GM23338 (cell line): ENCODE data around the gene SPIRE1. TPM values are rescaled to one million over a fixed set of nuclear protein-coding genes. Genes with fewer than 3 reads are reported as not detected.

Source experiments
- ATAC-seq: fragments of 200-7000 bp; cut with Tn5 transposase; 3 replicates; pipeline ENCODE4 v1.9.1; 2020
- DNase-seq: peaks from one replicate; pipeline ENCODE4 v3.0.0-alpha.2; 2015; ENCODE audit warnings: low spot score
- H2AFZ ChIP-seq: fragments of 200-600 bp; sonication (generic); 2 replicates; pipeline ENCODE4 v1.8.0; 2016; ENCODE audit warnings: antibody characterized with exemption, mild to moderate bottlenecking, moderate library complexity
- H3F3A ChIP-seq: fragments of 200-600 bp; sonication (generic); replicated peaks from 2 replicates; pipeline ENCODE4 v1.8.0; 2017; ENCODE audit warnings: antibody characterized with exemption, mixed run types, low read depth
- H3K27ac ChIP-seq: fragments of 200-600 bp; sonication (generic); 2 replicates; pipeline ENCODE4 v1.6.1; 2016; ENCODE audit warnings: low read depth
- H3K27me3 ChIP-seq: fragments of 200-600 bp; sonication (generic); 2 replicates; pipeline ENCODE4 v1.8.0; 2016; ENCODE audit warnings: mild to moderate bottlenecking, mixed run types, moderate library complexity; ENCODE audit not compliant: insufficient read depth
- H3K36me3 ChIP-seq: fragments of 200-600 bp; sonication (generic); 2 replicates; pipeline ENCODE4 v1.8.0; 2016; ENCODE audit warnings: mild to moderate bottlenecking; ENCODE audit not compliant: insufficient read depth
- H3K4me1 ChIP-seq: fragments of 200-600 bp; sonication (generic); 2 replicates; pipeline ENCODE4 v1.8.0; 2016; ENCODE audit warnings: mild to moderate bottlenecking, moderate library complexity; ENCODE audit not compliant: insufficient read depth
- H3K4me2 ChIP-seq: fragments of 200-600 bp; sonication (generic); 2 replicates; pipeline ENCODE4 v1.7.1; 2017; ENCODE audit warnings: mixed run types
- H3K4me3 ChIP-seq: fragments of 200-600 bp; sonication (generic); 2 replicates; pipeline ENCODE4 v1.6.1; 2016; ENCODE audit warnings: mixed run types
- H3K79me2 ChIP-seq: fragments of 200-600 bp; sonication (generic); replicated peaks from 2 replicates; pipeline ENCODE4 v1.8.0; 2017; ENCODE audit warnings: mild to moderate bottlenecking; ENCODE audit not compliant: insufficient read depth
- H3K9me2 ChIP-seq: fragments of 200-600 bp; sonication (generic); 2 replicates; pipeline ENCODE4 v1.8.0; 2017; ENCODE audit not compliant: insufficient read depth
- H4K20me1 ChIP-seq: fragments of 200-600 bp; sonication (generic); replicated peaks from 2 replicates; pipeline ENCODE4 v1.8.0; 2017; ENCODE audit warnings: mild to moderate bottlenecking; ENCODE audit not compliant: insufficient read depth
- H3K27ac Mint-ChIP-seq: 2 replicates; pipeline ENCODE4 v1.8.0; 2020; ENCODE audit warnings: inconsistent platforms, mild to moderate bottlenecking, moderate library complexity, mixed read lengths
- H3K27me3 Mint-ChIP-seq: 3 replicates; pipeline ENCODE4 v1.8.0; 2022; ENCODE audit warnings: low read depth, mild to moderate bottlenecking, moderate library complexity, mixed read lengths, inconsistent platforms; ENCODE audit not compliant: insufficient read depth, poor library complexity
- H3K36me3 Mint-ChIP-seq: 3 replicates; pipeline ENCODE4 v1.8.0; 2021; ENCODE audit warnings: low read depth, mild to moderate bottlenecking, inconsistent platforms, moderate library complexity, mixed read lengths
- H3K4me1 Mint-ChIP-seq: 3 replicates; pipeline ENCODE4 v1.8.0; 2020; ENCODE audit warnings: mild to moderate bottlenecking, inconsistent platforms, mixed read lengths
- H3K4me3 Mint-ChIP-seq: 3 replicates; pipeline ENCODE4 v1.8.0; 2021; ENCODE audit warnings: moderate library complexity, mild to moderate bottlenecking, inconsistent platforms, mixed read lengths
- H3K9me3 Mint-ChIP-seq: 3 replicates; pipeline ENCODE4 v1.8.0; 2020; ENCODE audit warnings: moderate library complexity, mild to moderate bottlenecking, inconsistent platforms, mixed read lengths
- EZH2 ChIP-seq: fragments of 200-600 bp; sonication (generic); IDR thresholded peaks from one replicate; pipeline ENCODE4 v1.8.0; 2017; ENCODE audit warnings: antibody characterized with exemption, mild to moderate bottlenecking, low read depth; ENCODE audit not compliant: unreplicated experiment
- EZH2phosphoT487 ChIP-seq: fragments of 200-600 bp; sonication (generic); IDR thresholded peaks from one replicate; pipeline ENCODE4 v1.8.1; 2018; ENCODE audit warnings: antibody characterized with exemption; ENCODE audit not compliant: unreplicated experiment
- JUNB ChIP-seq: IDR thresholded peaks from one replicate; pipeline ENCODE4 v1.6.1; 2016; ENCODE audit warnings: antibody characterized with exemption; ENCODE audit not compliant: unreplicated experiment
- POLR2AphosphoS5 ChIP-seq: IDR thresholded peaks from 2 replicates; pipeline ENCODE4 v1.6.1; 2016; ENCODE audit warnings: antibody characterized with exemption, low read depth
- ZNF114 ChIP-seq: fragments of 250-450 bp; sonication (Bioruptor Pico); IDR thresholded peaks from 2 replicates; pipeline ENCODE4 v1.5.0; 2020; ENCODE audit warnings: mild to moderate bottlenecking, moderate library complexity
- polyA plus RNA-seq: library from polyadenylated mRNA; unstranded; fragments of >200 nt; fragmentation: Nextera tagmentation; extraction: Ambion mirVana; gene quantifications from 2 replicates; pipeline ENCODE4 v1.2.1, GENCODE V29; 2016
- total RNA-seq: library from RNA; depleted of rRNA; stranded (reverse); fragments of >200 nt; shearing (Covaris generic); gene quantifications from 2 replicates; pipeline ENCODE4 v1.2.3, GENCODE V29; 2014
- TF ChIP-seq, protein P1 (sequence below): IDR thresholded peaks from 2 replicates; pipeline ENCODE4 v1.6.1; 2016; ENCODE audit warnings: antibody characterized with exemption
- TF ChIP-seq, protein P2 (sequence below), 2 experiments: fragments of 200-600 bp in 1 of 2; sonication (generic) in 1 of 2; conservative IDR thresholded peaks; 2 replicates each; pipeline versions ENCODE4 v1.5.1 to v1.6.1; 2016 to 2017; ENCODE audit warnings: antibody characterized with exemption in 2 of 2, low read depth in 2 of 2, mild to moderate bottlenecking in 2 of 2, moderate library complexity in 1 of 2
- TF ChIP-seq, protein P3 (sequence below): fragments of 250-450 bp; sonication (Bioruptor Pico); IDR thresholded peaks from 2 replicates; pipeline ENCODE4 v1.5.0; 2020; ENCODE audit warnings: mild to moderate bottlenecking, moderate library complexity

The SPIRE1 gene
- total and polyA plus RNA-seq, 2 experiments from 2014 or later = 2.9 to 15.5 TPM

DNA sequence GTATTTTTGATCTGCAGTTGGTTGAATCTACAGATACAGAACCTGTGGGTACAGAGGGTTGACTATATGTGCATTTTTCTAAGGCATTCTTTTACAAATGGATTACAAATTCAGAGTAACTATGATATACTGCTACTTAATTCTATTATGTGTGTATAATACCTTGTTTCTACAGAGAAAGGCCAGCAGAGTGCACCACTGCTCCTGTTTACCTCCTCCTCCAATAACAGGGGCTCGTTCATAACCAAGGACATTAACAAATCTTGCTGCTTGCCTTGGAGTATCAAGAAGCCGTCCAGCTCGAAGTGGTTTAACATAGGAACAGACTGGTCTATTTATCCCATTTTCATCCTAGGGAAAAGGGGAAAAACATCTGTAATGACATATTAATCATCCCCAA lies 28.2 kb upstream of the SPIRE1 start:
- Mint-ChIP-seq H3K36me3 (peaks cover 21% of the 10 kb centered on the region; the same call in 2 of the 3 replicates), H3K27ac (no peak overlapping the region)
- H3K27ac ChIP-seq = no peak overlapping the region

More for the DNA sequence above, 28.2 kb upstream of the SPIRE1 start:
- Mint-ChIP-seq H3K9me3 (no peaks in the 10 kb centered on the region), H3K4me3 (no peak overlapping the region), H3K4me1 (no peaks in the 10 kb centered on the region), H3K27me3 (peaks cover 2% of the 10 kb centered on the region)
- Histone ChIP-seq H3K4me2 (no peak overlapping the region), H4K20me1 (no peaks in the 10 kb centered on the region; the same call in 1 of the 2 replicates), H3K27me3 (no peaks in the 10 kb centered on the region), H3K4me3 (no peak overlapping the region), H3K79me2 (no peaks in the 10 kb centered on the region), H3K4me1 (no peaks in the 10 kb centered on the region), H3F3A (no peaks in the 10 kb centered on the region), H3K36me3 (peaks cover 15% of the 10 kb centered on the region; the same call in 1 of the 2 replicates), H2AFZ (no peak overlapping the region), H3K9me2 (no peaks in the 10 kb centered on the region)
- no peak for TF ChIP-seq POLR2AphosphoS5
- TF ChIP-seq JUNB = no peak
- TF ChIP-seq, protein P1, sequence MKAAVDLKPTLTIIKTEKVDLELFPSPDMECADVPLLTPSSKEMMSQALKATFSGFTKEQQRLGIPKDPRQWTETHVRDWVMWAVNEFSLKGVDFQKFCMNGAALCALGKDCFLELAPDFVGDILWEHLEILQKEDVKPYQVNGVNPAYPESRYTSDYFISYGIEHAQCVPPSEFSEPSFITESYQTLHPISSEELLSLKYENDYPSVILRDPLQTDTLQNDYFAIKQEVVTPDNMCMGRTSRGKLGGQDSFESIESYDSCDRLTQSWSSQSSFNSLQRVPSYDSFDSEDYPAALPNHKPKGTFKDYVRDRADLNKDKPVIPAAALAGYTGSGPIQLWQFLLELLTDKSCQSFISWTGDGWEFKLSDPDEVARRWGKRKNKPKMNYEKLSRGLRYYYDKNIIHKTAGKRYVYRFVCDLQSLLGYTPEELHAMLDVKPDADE = no peak
- no peak for TF ChIP-seq ZNF114 (CRISPR knock-in tag)
- TF ChIP-seq, protein P2, sequence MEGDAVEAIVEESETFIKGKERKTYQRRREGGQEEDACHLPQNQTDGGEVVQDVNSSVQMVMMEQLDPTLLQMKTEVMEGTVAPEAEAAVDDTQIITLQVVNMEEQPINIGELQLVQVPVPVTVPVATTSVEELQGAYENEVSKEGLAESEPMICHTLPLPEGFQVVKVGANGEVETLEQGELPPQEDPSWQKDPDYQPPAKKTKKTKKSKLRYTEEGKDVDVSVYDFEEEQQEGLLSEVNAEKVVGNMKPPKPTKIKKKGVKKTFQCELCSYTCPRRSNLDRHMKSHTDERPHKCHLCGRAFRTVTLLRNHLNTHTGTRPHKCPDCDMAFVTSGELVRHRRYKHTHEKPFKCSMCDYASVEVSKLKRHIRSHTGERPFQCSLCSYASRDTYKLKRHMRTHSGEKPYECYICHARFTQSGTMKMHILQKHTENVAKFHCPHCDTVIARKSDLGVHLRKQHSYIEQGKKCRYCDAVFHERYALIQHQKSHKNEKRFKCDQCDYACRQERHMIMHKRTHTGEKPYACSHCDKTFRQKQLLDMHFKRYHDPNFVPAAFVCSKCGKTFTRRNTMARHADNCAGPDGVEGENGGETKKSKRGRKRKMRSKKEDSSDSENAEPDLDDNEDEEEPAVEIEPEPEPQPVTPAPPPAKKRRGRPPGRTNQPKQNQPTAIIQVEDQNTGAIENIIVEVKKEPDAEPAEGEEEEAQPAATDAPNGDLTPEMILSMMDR (conservative IDR thresholded peaks at IDR 0.05; ENCODE audit: low read depth in 2 of 2) = peak in 1 of 2 experiments; percentile 29; a peak in 2 of 4 replicates
- TF ChIP-seq EZH2 = no peak
- TF ChIP-seq, protein P3, sequence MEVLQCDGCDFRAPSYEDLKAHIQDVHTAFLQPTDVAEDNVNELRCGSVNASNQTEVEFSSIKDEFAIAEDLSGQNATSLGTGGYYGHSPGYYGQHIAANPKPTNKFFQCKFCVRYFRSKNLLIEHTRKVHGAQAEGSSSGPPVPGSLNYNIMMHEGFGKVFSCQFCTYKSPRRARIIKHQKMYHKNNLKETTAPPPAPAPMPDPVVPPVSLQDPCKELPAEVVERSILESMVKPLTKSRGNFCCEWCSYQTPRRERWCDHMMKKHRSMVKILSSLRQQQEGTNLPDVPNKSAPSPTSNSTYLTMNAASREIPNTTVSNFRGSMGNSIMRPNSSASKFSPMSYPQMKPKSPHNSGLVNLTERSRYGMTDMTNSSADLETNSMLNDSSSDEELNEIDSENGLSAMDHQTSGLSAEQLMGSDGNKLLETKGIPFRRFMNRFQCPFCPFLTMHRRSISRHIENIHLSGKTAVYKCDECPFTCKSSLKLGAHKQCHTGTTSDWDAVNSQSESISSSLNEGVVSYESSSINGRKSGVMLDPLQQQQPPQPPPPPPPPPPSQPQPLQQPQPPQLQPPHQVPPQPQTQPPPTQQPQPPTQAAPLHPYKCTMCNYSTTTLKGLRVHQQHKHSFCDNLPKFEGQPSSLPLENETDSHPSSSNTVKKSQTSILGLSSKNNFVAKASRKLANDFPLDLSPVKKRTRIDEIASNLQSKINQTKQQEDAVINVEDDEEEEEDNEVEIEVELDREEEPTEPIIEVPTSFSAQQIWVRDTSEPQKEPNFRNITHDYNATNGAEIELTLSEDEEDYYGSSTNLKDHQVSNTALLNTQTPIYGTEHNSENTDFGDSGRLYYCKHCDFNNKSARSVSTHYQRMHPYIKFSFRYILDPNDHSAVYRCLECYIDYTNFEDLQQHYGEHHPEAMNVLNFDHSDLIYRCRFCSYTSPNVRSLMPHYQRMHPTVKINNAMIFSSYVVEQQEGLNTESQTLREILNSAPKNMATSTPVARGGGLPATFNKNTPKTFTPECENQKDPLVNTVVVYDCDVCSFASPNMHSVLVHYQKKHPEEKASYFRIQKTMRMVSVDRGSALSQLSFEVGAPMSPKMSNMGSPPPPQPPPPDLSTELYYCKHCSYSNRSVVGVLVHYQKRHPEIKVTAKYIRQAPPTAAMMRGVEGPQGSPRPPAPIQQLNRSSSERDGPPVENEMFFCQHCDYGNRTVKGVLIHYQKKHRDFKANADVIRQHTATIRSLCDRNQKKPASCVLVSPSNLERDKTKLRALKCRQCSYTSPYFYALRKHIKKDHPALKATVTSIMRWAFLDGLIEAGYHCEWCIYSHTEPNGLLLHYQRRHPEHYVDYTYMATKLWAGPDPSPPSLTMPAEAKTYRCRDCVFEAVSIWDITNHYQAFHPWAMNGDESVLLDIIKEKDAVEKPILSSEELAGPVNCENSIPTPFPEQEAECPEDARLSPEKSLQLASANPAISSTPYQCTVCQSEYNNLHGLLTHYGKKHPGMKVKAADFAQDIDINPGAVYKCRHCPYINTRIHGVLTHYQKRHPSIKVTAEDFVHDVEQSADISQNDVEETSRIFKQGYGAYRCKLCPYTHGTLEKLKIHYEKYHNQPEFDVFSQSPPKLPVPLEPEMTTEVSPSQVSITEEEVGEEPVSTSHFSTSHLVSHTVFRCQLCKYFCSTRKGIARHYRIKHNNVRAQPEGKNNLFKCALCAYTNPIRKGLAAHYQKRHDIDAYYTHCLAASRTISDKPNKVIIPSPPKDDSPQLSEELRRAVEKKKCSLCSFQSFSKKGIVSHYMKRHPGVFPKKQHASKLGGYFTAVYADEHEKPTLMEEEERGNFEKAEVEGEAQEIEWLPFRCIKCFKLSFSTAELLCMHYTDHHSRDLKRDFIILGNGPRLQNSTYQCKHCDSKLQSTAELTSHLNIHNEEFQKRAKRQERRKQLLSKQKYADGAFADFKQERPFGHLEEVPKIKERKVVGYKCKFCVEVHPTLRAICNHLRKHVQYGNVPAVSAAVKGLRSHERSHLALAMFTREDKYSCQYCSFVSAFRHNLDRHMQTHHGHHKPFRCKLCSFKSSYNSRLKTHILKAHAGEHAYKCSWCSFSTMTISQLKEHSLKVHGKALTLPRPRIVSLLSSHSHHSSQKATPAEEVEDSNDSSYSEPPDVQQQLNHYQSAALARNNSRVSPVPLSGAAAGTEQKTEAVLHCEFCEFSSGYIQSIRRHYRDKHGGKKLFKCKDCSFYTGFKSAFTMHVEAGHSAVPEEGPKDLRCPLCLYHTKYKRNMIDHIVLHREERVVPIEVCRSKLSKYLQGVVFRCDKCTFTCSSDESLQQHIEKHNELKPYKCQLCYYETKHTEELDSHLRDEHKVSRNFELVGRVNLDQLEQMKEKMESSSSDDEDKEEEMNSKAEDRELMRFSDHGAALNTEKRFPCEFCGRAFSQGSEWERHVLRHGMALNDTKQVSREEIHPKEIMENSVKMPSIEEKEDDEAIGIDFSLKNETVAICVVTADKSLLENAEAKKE (CRISPR knock-in tag) = no peak
- TF ChIP-seq EZH2phosphoT487 = no peak
- ATAC-seq (no peak; the same call in 2 of the 3 replicates), DNase-seq (peak; percentile 11)
